H1 (cell line): ENCODE measurements around the gene MBP.

Source experiments
- CTCF ChIP-seq, 3 experiments: IDR thresholded peaks; 1 replicate in 2 of 3; 2 replicates in 1 of 3; pipeline versions ENCODE4 v1.5.1 to v1.6.1; 2011; ENCODE audit warnings: low read length in 3 of 3, mild to moderate bottlenecking in 3 of 3, inconsistent platforms in 2 of 3, low read depth in 1 of 3, moderate library complexity in 1 of 3; ENCODE audit not compliant: insufficient read depth in 1 of 3; ENCODE audit errors: control extremely low read depth in 1 of 3
- EZH2 ChIP-seq: fragments of 200-600 bp; sonication (generic); IDR thresholded peaks from 2 replicates; pipeline ENCODE4 v1.7.1; 2012; ENCODE audit warnings: low read depth, mild to moderate bottlenecking, moderate library complexity, low read length, inconsistent platforms; ENCODE audit not compliant: severe bottlenecking
- POLR2AphosphoS5 ChIP-seq: IDR thresholded peaks from 2 replicates; pipeline ENCODE4 v1.6.1; 2011; ENCODE audit warnings: low read depth, low read length
- SIN3A ChIP-seq, 2 experiments: IDR thresholded peaks in 1 of 2; conservative IDR thresholded peaks in 1 of 2; 2 replicates each; pipeline ENCODE4 v1.6.1; 2011 to 2012; ENCODE audit warnings: low read length in 2 of 2, improper control_type of control experiment in 1 of 2, low read depth in 1 of 2, mild to moderate bottlenecking in 1 of 2
- TAF1 ChIP-seq: IDR thresholded peaks from 2 replicates; pipeline ENCODE4 v1.6.1; 2011; ENCODE audit warnings: mild to moderate bottlenecking, low read depth, low read length
- USF2 ChIP-seq: IDR thresholded peaks from 2 replicates; pipeline ENCODE4 v1.6.1; 2011; ENCODE audit warnings: low read length, improper control_type of control experiment
- YY1 ChIP-seq: IDR thresholded peaks from 2 replicates; pipeline ENCODE4 v1.6.1; 2011; ENCODE audit warnings: low read depth, mild to moderate bottlenecking, low read length

- no peak for TF ChIP-seq POLR2AphosphoS5
- TF ChIP-seq EZH2: no peak
- TF ChIP-seq CTCF (IDR thresholded peaks at IDR 0.05; ENCODE audit: control extremely low read depth in 1 of 3, insufficient read depth in 1 of 3, low read depth in 1 of 3, low read length in 3 of 3): no peak
- no peak for TF ChIP-seq TAF1
- TF ChIP-seq USF2: no peak
- TF ChIP-seq YY1: no peak
- TF ChIP-seq SIN3A (conservative IDR thresholded peaks at IDR 0.05 in 1 of 2, IDR thresholded peaks at IDR 0.05 in 1 of 2; ENCODE audit: low read depth in 1 of 2, low read length in 2 of 2): no peak
These were observed 178.9 kb downstream of the MBP start for GRCh38 chr18:76953583-76954233.
